ENCODE measurements around the gene FBLN2.

Gene FBLN2

GRCh38 chr3:13657660-13658435, 108.9 kb downstream of the FBLN2 start:
- no peaks in the 10 kb centered on the region for H3K9me3 ChIP-seq (ENCODE audit: control extremely low read depth in 1 of 5, control insufficient read depth in 4 of 5, insufficient read depth in 2 of 5, low read depth in 1 of 5, low read length in 4 of 5)
- no peak overlapping the region for H3K27ac ChIP-seq (ENCODE audit: insufficient read depth in 1 of 2, low read depth in 1 of 2, low read length in 2 of 2, poor library complexity in 1 of 2, severe bottlenecking in 2 of 2)
- DNase-seq = peak; percentile 47 to 74 (median 66)
- no peak overlapping the region for H3K4me3 ChIP-seq (ENCODE audit: control insufficient read depth in 1 of 7, extremely low read depth in 1 of 7, insufficient read depth in 4 of 7, low read depth in 2 of 7, low read length in 6 of 7)
- POLR2A ChIA-PET = interaction anchor here (1.3 kb wide), 1 partner anchor 222 kb away, joined by 4 read pairs; the partner anchor contains the start of gene WNT7A
- peaks cover 0 to 13% (median 7%) of the 10 kb centered on the region in 4 experiments for H3K4me1 ChIP-seq (ENCODE audit: control extremely low read depth in 1 of 4, control insufficient read depth in 4 of 4, insufficient read depth in 4 of 4, low read length in 3 of 4)
- CTCF ChIA-PET = interaction anchor here (0.7 to 22.6 kb wide), 26 partner anchors 10 to 820 kb away, joined by 3 to 422 read pairs (median 4); partner anchors contain the start of gene WNT7A
- peaks cover 2 to 37% (median 18%) of the 10 kb centered on the region in 5 experiments for H3K27me3 ChIP-seq (replicated peaks in 2 of 5; ENCODE audit: control insufficient read depth in 4 of 5, insufficient read depth in 5 of 5, low read length in 4 of 5)
- H3K36me3 ChIP-seq (ENCODE audit: control insufficient read depth in 4 of 4, insufficient read depth in 4 of 4, low read length in 3 of 4) = no peaks in the 10 kb centered on the region
- WGBS (ENCODE audit: insufficient coverage) = 24% methylated on average over 24 of the region's 25 CpGs

GRCh38 chr3:13658681-13659080, 109.8 kb downstream of the FBLN2 start:
- Histone ChIP-seq H3K4me3 (ENCODE audit: control insufficient read depth in 1 of 7, extremely low read depth in 1 of 7, insufficient read depth in 4 of 7, low read depth in 2 of 7, low read length in 6 of 7) (no peak overlapping the region), H3K27ac (ENCODE audit: insufficient read depth in 1 of 2, low read depth in 1 of 2, low read length in 2 of 2, poor library complexity in 1 of 2, severe bottlenecking in 2 of 2) (no peak overlapping the region), H3K9me3 (ENCODE audit: control extremely low read depth in 1 of 5, control insufficient read depth in 4 of 5, insufficient read depth in 2 of 5, low read depth in 1 of 5, low read length in 4 of 5) (no peaks in the 10 kb centered on the region), H3K4me1 (ENCODE audit: control extremely low read depth in 1 of 4, control insufficient read depth in 4 of 4, insufficient read depth in 4 of 4, low read length in 3 of 4) (peaks cover 0 to 13% (median 7%) of the 10 kb centered on the region in 4 experiments), H3K36me3 (ENCODE audit: control insufficient read depth in 4 of 4, insufficient read depth in 4 of 4, low read length in 3 of 4) (no peaks in the 10 kb centered on the region), H3K27me3 (replicated peaks in 2 of 5; ENCODE audit: control insufficient read depth in 4 of 5, insufficient read depth in 5 of 5, low read length in 4 of 5) (peaks cover 2 to 37% (median 18%) of the 10 kb centered on the region in 5 experiments)
- WGBS (ENCODE audit: insufficient coverage) = 91% methylated on average over 7 of the region's 8 CpGs
- ChIA-PET POLR2A (no interaction called here), CTCF (interaction anchor here (1.1 to 22.6 kb wide), 9 partner anchors 10 to 227 kb away, joined by 3 to 422 read pairs (median 6); partner anchors contain the start of gene WNT7A)
- no peak for DNase-seq

GRCh38 chr3:13659221-13659969, 110.5 kb downstream of the FBLN2 start:
- DNase-seq = no peak
- 92% methylated on average over 7 of the region's 12 CpGs for WGBS (ENCODE audit: insufficient coverage)
- Histone ChIP-seq H3K4me3 (ENCODE audit: control insufficient read depth in 1 of 7, extremely low read depth in 1 of 7, insufficient read depth in 4 of 7, low read depth in 2 of 7, low read length in 6 of 7) (no peak overlapping the region), H3K27me3 (replicated peaks in 2 of 5; ENCODE audit: control insufficient read depth in 4 of 5, insufficient read depth in 5 of 5, low read length in 4 of 5) (peaks cover 2 to 35% (median 18%) of the 10 kb centered on the region in 5 experiments), H3K9me3 (ENCODE audit: control extremely low read depth in 1 of 5, control insufficient read depth in 4 of 5, insufficient read depth in 2 of 5, low read depth in 1 of 5, low read length in 4 of 5) (no peaks in the 10 kb centered on the region), H3K27ac (ENCODE audit: insufficient read depth in 1 of 2, low read depth in 1 of 2, low read length in 2 of 2, poor library complexity in 1 of 2, severe bottlenecking in 2 of 2) (no peak overlapping the region), H3K36me3 (ENCODE audit: control insufficient read depth in 4 of 4, insufficient read depth in 4 of 4, low read length in 3 of 4) (no peaks in the 10 kb centered on the region), H3K4me1 (ENCODE audit: control extremely low read depth in 1 of 4, control insufficient read depth in 4 of 4, insufficient read depth in 4 of 4, low read length in 3 of 4) (peaks cover 0 to 13% (median 7%) of the 10 kb centered on the region in 4 experiments)
- ChIA-PET CTCF (interaction anchor here (1.3 to 22.6 kb wide), 8 partner anchors 9 to 226 kb away, joined by 3 to 422 read pairs (median 18); partner anchors contain the start of gene WNT7A), POLR2A (no interaction called here)

- DNase-seq = no peak
- Histone ChIP-seq H3K27ac (ENCODE audit: insufficient read depth in 1 of 2, low read depth in 1 of 2, low read length in 2 of 2, poor library complexity in 1 of 2, severe bottlenecking in 2 of 2) (no peak overlapping the region), H3K4me1 (ENCODE audit: control extremely low read depth in 1 of 4, control insufficient read depth in 4 of 4, insufficient read depth in 4 of 4, low read length in 3 of 4) (peaks cover 0 to 6% (median 3%) of the 10 kb centered on the region in 4 experiments), H3K27me3 (replicated peaks in 2 of 5; ENCODE audit: control insufficient read depth in 4 of 5, insufficient read depth in 5 of 5, low read length in 4 of 5) (peaks cover 2 to 27% (median 18%) of the 10 kb centered on the region in 5 experiments), H3K36me3 (ENCODE audit: control insufficient read depth in 4 of 4, insufficient read depth in 4 of 4, low read length in 3 of 4) (no peaks in the 10 kb centered on the region), H3K4me3 (ENCODE audit: control insufficient read depth in 1 of 7, extremely low read depth in 1 of 7, insufficient read depth in 4 of 7, low read depth in 2 of 7, low read length in 6 of 7) (no peak overlapping the region), H3K9me3 (ENCODE audit: control extremely low read depth in 1 of 5, control insufficient read depth in 4 of 5, insufficient read depth in 2 of 5, low read depth in 1 of 5, low read length in 4 of 5) (no peaks in the 10 kb centered on the region)
- ChIA-PET CTCF (interaction anchor here (1.3 to 22.6 kb wide), 7 partner anchors 10 to 225 kb away, joined by 3 to 422 read pairs (median 8); partner anchors contain the start of gene WNT7A), POLR2A (no interaction called here)
- WGBS (ENCODE audit: insufficient coverage) = 100% methylated on average over 3 of the region's 3 CpGs
These were observed 111.3 kb downstream of the FBLN2 start for GRCh38 chr3:13660042-13660874.

- Histone ChIP-seq H3K4me1 (ENCODE audit: control extremely low read depth in 1 of 4, control insufficient read depth in 4 of 4, insufficient read depth in 4 of 4, low read length in 3 of 4) (peaks cover 0 to 2% (median 0%) of the 10 kb centered on the region in 4 experiments), H3K27ac (ENCODE audit: insufficient read depth in 1 of 2, low read depth in 1 of 2, low read length in 2 of 2, poor library complexity in 1 of 2, severe bottlenecking in 2 of 2) (no peak overlapping the region), H3K36me3 (ENCODE audit: control insufficient read depth in 4 of 4, insufficient read depth in 4 of 4, low read length in 3 of 4) (no peaks in the 10 kb centered on the region), H3K4me3 (ENCODE audit: control insufficient read depth in 1 of 7, extremely low read depth in 1 of 7, insufficient read depth in 4 of 7, low read depth in 2 of 7, low read length in 6 of 7) (no peak overlapping the region), H3K27me3 (replicated peaks in 2 of 5; ENCODE audit: control insufficient read depth in 4 of 5, insufficient read depth in 5 of 5, low read length in 4 of 5) (peaks cover 2 to 21% (median 17%) of the 10 kb centered on the region in 5 experiments), H3K9me3 (ENCODE audit: control extremely low read depth in 1 of 5, control insufficient read depth in 4 of 5, insufficient read depth in 2 of 5, low read depth in 1 of 5, low read length in 4 of 5) (no peaks in the 10 kb centered on the region)
- ChIA-PET POLR2A (no interaction called here), CTCF (interaction anchor here (1.3 to 16.2 kb wide), 6 partner anchors 9 to 224 kb away, joined by 3 to 338 read pairs (median 7); partner anchors contain the start of gene WNT7A)
- 98% methylated on average over 16 of the region's 16 CpGs for WGBS (ENCODE audit: insufficient coverage)
- no peak for DNase-seq
These were observed 112.2 kb downstream of the FBLN2 start for GRCh38 chr3:13661121-13661520.

- Histone ChIP-seq H3K27me3 (replicated peaks in 2 of 5; ENCODE audit: control insufficient read depth in 4 of 5, insufficient read depth in 5 of 5, low read length in 4 of 5) (peaks cover 2 to 11% (median 9%) of the 10 kb centered on the region in 5 experiments), H3K9me3 (ENCODE audit: control extremely low read depth in 1 of 5, control insufficient read depth in 4 of 5, insufficient read depth in 2 of 5, low read depth in 1 of 5, low read length in 4 of 5) (no peaks in the 10 kb centered on the region), H3K36me3 (ENCODE audit: control insufficient read depth in 4 of 4, insufficient read depth in 4 of 4, low read length in 3 of 4) (no peaks in the 10 kb centered on the region), H3K4me1 (ENCODE audit: control extremely low read depth in 1 of 4, control insufficient read depth in 4 of 4, insufficient read depth in 4 of 4, low read length in 3 of 4) (peaks cover 0 to 2% (median 0%) of the 10 kb centered on the region in 4 experiments), H3K27ac (ENCODE audit: insufficient read depth in 1 of 2, low read depth in 1 of 2, low read length in 2 of 2, poor library complexity in 1 of 2, severe bottlenecking in 2 of 2) (no peak overlapping the region), H3K4me3 (ENCODE audit: control insufficient read depth in 1 of 7, extremely low read depth in 1 of 7, insufficient read depth in 4 of 7, low read depth in 2 of 7, low read length in 6 of 7) (no peak overlapping the region)
- no peak for DNase-seq
- ChIA-PET POLR2A (no interaction called here), CTCF (interaction anchor here (1.2 to 16.2 kb wide), 4 partner anchors 12 to 223 kb away, joined by 3 to 338 read pairs (median 6); partner anchors contain the start of gene WNT7A)
- 96% methylated on average over 21 of the region's 22 CpGs for WGBS (ENCODE audit: insufficient coverage)
These were observed 113.4 kb downstream of the FBLN2 start for GRCh38 chr3:13662238-13662847.
